Left cardiac atrium (tissue), 4 donors: ENCODE data around the gene TNFAIP6. TPM values are rescaled to one million over a fixed set of nuclear protein-coding genes. Genes with fewer than 3 reads are reported as not detected.
A peak's percentile ranks its signal among the peaks of the same experiment; 100 is the strongest.

Experiments
- ATAC-seq, 2 donors: fragments of 200-7000 bp; cut with Tn5 transposase; one replicate each; pipeline ENCODE4 v1.9.1; 2020; ENCODE audit warnings: mild to moderate bottlenecking in 2 of 2, moderate library complexity in 2 of 2
- DNase-seq: peaks from one replicate; pipeline ENCODE4 v3.0.0-alpha.2; 2020
- intact Hi-C, 2 donors: fragments of 100-400 bp; cut with DNase I; formaldehyde crosslinking; loops; one replicate each; pipeline versions ENCODE4 v1.14.1 to v1.15.1; 2022 to 2023
- total RNA-seq, 2 donors: library from RNA; stranded (reverse); fragmentation: NEBNext Ultra II Directional; extraction: Animal tissue kit (Norgen Biotek cat#: 25700); gene quantifications; one replicate each; pipeline ENCODE4 v1.2.1, GENCODE V29; 2021
- donor health status: DM: no; HTN: yes; CAD: no.
- donor health status: DM: no; HTN: yes; CAD: no; lungs with severe emphysema.
- donor health status: DM: yes; HTN: yes; CAD: no.
- donor health status: Dilated cardiomyopathy.

TNFAIP6 gene
- total RNA-seq, 2 donors from 2014 or later = 5.1 to 7.6 TPM

DNA sequence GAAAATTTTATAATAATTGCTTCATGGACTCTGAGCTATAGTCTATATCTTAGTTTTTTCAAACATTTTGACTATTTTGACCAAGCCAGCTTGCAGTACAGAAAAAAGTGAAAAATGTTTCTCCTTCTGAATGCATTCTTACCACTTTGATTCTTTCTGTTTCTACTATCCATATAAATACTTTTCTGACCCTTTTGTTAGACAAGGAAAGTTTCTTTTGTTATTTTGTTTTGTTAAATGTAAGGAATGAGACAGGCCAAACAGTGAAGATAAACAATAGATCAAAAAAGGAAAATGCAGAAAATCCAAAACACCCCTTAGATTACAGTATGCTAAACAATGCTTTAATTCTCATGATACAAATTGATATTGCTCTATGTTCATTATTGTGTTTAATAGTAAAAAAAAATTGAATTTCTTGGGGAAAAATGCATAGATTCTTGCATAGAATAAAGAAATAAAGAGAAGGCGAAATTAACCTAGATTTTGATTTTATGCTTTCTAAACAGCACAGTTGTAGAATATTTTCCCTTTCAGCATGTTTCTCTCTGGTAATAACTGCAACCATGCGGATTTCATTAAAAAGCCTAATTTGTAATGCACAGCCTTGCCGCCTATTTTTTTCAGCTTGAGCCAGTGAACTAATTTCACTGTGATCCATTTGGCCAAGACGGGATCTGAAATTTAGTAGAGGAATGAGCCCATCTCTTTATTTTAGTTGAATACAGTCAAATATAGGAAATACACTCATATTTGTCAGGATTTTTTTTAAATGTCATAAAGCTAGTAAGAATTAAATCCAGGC, 976 bp downstream of the TNFAIP6 start:
- intact Hi-C loops = no loop called here
- ATAC-seq (no peak), DNase-seq (no peak)

DNA sequence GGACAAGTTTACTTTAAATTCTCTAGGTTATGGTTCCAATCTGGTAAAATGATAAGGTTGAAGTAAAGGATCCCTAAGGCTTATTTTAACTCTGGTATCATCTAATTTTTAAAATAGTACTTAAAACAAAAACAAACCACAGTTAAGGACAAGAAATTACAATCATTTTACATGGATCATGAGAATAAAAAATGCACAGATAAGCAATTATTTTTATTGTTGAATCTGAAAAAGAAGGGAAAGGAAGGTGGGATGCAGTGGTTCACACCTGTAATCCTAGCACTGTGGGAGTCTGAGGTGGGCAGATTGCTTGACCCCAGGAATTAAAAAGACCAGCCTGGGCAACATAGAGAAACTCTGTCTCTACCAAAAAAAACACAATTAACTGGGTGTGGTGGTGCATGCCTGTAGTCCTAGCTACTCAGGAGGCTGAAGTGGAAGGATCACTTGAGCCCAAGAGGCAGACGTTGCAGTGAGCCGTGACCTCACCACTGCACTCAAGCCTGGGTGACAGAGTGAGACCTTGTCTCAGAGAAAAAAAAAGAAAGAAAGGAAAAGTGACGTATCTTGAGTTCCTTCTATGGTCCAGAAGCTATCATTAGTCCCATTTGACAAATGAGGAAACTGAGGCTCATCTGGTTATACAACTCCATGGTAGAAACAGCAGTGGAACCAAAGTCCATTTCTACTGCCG, 2.5 kb downstream of the TNFAIP6 start:
- no peak for DNase-seq
- intact Hi-C loops = no loop called here
- no peak for ATAC-seq

DNA sequence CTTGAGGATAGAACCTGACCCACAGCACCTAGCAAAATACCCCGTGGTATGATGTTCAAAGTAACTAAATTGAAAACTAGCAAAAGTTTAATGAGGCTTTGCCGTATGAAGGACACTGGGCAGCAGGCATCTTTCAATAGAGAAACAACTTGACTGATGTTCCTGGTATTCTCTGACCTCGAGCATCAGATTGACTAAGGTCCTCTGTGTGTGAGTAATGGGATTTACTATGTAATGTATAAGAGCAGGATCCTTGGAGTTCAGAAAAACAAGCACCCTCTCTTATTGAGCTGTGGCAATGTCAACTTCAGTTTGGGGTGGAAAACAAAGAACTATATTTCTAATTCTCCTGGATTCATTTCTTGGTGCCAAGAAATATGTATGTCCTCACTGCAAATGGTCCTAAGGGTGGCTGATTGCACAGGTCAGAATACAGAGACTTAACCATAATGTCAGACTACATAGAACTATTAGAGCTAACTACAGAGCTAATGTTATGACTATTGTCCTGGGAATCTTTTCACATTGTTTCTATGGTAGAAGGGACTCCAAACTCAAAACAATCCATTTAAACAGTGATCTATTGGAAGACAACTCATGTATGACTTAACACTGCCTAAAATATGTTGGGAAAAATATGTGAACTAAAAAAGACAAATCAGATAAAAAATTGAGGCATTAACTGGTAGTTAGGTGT, 4.4 kb downstream of the TNFAIP6 start:
- DNase-seq = no peak
- intact Hi-C loops = no loop called here
- no peak for ATAC-seq

DNA sequence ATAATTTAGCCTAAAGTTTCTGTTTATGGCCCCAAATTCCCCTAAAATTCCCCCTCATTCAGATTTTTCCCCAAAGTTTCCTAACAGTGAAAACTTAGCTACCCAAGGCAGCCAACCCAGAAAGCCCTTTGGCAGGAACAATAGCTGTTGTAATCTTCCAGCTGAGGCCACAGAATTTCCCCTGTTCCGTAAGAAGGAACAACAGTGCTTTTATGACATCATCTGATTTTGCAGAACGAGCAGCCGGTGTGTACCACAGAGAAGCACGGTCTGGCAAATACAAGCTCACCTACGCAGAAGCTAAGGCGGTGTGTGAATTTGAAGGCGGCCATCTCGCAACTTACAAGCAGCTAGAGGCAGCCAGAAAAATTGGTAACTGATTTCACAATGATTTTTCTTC, 6.3 kb downstream of the TNFAIP6 start:
- peak; percentile 33 for DNase-seq
- intact Hi-C loops = no loop called here
- peak; percentile 65 to 87 for ATAC-seq

DNA sequence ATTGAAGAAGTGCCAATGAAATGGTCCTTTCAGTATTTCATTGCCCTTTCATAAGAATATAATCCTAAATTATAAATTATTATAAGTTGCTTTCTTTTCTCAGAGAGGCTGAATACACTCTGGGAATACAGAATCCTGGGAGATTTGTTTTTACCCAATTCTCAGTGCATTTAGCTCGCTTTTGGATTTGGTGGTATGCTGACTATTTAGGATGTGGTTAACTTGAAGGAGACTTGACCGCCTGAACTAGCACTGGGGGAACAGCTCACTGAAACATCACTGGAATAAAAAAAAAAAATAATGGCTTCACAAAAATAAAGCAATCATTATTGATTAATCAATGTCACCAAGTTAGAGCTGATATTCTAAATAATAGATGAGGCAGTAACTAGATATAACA, 10.2 kb downstream of the TNFAIP6 start:
- DNase-seq (no peak), ATAC-seq (no peak)
- intact Hi-C loops = no loop called here

DNA sequence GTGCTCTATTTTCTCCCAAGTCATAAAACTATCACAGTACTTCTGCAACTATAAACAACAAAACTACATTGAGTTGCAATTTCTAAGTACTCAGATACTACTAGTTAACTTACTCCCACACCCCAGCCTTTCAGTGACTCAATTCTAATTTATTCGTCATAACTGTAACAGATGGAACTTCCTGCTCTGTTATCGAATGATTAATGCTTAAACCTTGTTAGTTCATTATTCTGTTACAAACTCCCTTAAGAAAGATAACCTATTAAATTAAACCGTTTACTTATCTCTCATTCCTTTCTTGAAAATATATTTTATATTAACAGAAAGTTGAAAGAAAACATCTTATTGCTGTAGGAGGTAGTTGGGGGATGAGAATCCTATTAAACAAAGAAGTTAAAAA, 17.0 kb downstream of the TNFAIP6 start:
- peak in 1 of 2 donors; percentile 93 for ATAC-seq
- intact Hi-C loops = no loop called here
- no peak for DNase-seq

DNA sequence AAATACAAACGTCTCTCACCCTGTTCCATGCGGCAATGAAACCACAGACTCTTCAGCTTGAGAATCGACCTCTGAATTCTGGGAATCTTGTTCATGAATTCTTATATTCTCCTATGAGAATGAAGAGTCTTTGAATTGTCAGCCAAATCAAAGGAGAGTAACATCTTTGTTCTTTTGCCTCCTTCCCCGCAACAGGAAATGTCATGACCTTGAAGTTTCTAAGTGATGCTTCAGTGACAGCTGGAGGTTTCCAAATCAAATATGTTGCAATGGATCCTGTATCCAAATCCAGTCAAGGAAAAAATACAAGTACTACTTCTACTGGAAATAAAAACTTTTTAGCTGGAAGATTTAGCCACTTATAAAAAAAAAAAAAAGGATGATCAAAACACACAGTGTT, 21.8 kb downstream of the TNFAIP6 start:
- intact Hi-C loops = no loop called here
- no peak for ATAC-seq

DNA sequence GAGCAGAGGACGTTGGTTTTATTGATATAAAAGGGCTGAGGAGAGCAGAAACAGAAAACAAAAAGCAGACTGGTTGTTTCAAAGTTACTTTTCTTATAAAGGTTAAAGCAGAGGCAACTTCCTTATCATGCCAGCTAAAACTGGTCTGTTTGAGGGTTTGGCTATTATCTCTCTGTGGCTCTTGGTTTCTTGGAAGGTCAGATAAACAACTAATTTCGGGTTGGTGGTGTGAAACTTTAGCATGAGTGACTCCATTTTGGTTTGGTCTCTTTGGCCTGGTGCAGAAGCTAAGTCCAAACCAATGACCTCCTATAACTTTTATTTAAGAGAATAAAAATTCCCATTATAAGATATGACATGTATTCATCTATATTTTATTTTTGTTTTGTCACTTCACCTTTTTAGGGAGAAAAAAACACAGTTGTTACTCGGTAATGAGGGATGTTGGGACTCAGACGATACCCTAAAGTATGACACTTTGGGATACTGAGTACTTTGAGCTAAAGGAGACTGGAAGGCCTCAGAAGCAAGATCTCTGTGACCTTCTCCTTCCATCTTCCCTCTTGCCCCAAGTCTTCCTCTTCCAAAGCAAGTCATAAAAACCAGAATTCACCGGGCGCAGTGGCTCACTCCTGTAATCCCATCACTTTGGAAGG, 23.3 kb downstream of the TNFAIP6 start:
- DNase-seq (no peak), ATAC-seq (no peak)
- intact Hi-C loops = no loop called here

More for the DNA sequence above, 21.8 kb downstream of the TNFAIP6 start:
- no peak for DNase-seq

DNA sequence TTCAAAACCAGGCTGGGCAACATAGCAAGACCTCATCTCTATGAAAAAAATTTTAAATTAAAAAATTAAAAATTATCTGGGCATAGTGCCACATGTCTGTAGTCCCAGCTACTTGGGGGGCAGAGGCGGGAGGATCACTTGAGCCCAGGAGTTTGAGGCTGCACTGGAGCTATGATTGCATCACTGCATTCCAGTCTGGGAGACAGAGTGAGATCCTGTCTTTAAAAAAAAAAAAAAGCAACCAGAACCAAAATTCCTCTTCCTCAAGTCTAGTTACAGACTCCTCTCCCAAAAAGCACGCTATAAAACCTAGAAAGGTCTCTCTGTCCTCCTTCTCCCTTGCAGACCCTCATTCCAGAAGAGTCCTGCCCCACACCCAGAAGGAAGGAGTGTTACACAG, 23.9 kb downstream of the TNFAIP6 start:
- no peak for ATAC-seq
- DNase-seq = no peak
- intact Hi-C loops = no loop called here

DNA sequence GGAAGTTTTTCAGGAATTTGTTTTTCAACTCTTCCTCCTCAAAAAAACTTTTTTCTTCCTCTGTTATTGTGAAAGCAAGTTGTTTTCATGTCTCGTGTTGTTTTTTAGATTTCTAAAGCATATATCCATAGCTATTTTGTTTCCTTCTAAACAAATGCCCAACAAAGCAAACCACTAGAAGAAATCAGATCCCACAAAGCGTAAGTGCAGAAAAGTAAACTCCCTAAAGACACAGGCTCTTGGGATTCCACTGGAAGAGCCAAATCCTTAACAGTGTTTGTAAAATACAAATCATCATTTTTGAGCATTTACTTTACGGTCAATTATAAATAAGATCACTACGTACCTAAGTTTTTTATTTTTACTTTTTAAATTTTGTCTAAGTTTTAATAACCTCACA, 30.6 kb downstream of the TNFAIP6 start:
- DNase-seq = no peak
- intact Hi-C loops = no loop called here
- ATAC-seq = no peak

DNA sequence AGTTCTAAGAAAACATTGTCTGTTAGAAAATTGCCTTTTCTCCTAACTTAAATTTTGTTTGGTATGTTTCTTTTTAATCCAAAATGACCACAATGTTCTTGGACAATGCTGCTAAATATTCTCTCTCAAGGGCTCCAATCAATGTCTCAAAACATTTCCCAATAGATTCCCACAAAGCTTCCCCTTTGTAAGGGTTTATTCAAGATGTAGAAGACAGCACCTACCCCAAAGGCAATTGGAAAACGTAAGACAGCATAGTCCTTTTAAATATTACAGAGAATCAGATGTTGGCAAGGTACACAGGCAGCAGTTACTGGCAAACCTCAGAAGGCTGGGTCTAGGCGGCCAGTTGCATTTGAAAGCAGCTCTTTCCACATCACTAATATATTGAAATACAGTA, 34.0 kb downstream of the TNFAIP6 start:
- ATAC-seq = no peak
- intact Hi-C loops = no loop called here
- no peak for DNase-seq

DNA sequence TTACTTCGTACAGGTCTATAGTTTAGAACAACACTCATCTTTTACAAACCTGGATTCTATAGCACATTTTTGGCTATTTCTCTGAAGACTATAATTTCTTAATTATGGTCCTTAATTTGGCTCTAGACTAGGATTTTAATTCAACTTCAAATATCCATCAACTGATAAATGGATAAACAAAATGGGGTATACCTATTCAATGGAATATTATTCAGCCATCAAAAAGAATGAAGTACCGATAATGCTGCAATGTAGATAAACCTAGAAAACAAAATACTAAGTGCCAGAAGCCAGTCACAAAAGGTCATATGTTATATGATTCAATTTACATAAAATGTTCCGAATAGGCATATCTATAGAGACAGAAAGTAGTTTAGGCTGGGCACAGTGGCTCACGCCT, 37.1 kb downstream of the TNFAIP6 start:
- intact Hi-C loops = no loop called here
- no peak for ATAC-seq
- DNase-seq = no peak

DNA sequence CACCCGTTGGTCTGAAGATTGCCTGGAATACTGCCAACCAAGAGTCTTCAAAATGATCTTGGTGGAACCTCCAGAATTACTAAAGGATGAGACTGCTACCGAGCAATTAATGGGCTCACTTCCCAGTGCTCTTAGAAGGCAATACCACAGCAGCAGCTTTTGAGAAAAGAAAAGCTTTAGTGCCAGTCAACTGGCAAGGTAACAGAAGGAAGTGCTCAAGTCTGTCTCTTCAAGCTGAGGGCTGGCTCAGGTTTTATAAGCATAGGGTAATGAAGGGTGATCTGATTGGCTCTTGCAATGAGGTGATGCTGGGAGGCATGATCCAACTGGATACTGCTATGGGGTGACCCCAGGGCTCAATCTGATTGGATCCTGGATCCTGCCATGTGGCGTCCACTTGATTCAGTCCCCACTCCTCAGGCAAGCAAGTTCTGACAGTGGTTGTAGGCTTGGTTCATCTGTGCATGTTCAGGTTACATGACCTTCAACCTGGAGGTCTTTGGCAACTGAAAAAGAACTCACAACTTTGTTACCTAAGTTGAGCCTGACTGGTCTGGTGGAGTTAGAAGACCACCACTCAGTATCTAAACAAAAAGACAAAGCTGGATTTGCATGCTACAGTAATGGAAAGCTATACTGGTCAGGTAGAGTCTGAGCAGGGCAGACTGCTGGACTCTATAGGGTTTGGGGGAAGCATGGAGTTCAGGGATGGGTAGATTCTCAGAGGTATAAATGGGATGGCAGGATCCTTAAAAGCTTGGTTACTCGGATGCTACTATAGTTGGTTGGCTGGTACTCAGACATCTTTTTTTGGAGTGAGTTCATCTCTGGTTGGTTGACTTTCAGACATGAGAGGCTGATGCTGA, 38.4 kb downstream of the TNFAIP6 start:
- DNase-seq (no peak), ATAC-seq (no peak)
- intact Hi-C loops = no loop called here

DNA sequence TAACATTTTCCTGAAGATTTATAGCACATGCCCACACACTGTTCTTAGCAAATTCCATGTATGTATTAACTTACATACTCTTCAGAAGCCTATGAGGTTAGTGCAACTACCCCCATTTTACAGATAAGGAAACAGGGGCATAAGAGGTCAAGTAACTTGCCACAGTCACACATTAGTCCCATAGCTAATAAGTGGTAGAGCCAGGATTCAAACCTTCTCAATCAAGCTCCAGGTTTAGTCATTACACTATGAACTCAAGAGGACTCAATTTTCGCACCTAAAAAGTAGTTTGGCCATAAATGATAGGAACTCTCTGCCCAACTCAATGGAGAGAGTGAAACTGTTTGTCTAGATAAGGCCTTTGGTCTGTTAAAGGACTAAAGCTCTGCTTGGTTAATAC, 42.6 kb downstream of the TNFAIP6 start:
- DNase-seq = no peak
- ATAC-seq = no peak
- intact Hi-C loops = no loop called here

DNA sequence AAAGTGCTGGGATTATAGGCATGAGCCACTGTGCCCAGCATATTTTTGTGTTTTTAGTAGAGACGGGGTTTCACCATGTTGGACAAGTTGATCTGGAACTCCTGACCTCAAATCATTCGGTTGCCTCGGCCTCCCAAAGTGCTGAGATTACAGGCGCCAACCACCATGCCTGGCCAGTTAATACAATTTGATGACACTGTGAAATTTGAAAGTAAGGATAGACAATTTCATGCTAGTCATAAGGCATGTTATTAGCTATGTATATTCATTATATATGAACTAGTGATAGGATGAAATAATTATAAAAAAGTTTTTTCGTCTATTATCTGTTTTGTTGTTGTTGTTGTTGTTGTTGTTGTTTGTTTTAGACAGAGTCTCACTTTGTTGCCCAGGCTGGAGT, 43.8 kb downstream of the TNFAIP6 start:
- ATAC-seq = no peak
- intact Hi-C loops = no loop called here
- DNase-seq = no peak

DNA sequence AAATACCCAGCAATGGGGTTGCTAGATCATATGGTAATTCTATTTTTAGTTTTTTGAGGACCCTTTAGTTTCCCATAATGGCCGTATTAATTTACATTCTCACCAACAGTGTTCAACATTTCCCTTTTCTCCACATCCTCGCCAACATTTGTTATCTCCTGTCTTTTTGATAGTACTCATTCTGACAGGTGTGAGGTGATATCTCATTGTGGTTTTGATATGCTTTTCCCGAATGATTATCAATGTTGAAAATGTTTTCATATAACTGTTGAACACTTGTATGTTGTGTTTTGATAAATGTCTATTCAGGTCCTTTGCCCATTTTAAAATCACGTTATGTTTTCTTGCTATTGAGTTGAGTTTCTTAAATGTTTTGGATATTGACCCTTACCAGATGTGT, 46.5 kb downstream of the TNFAIP6 start:
- ATAC-seq = no peak
- no peak for DNase-seq
- intact Hi-C loops = no loop called here

DNA sequence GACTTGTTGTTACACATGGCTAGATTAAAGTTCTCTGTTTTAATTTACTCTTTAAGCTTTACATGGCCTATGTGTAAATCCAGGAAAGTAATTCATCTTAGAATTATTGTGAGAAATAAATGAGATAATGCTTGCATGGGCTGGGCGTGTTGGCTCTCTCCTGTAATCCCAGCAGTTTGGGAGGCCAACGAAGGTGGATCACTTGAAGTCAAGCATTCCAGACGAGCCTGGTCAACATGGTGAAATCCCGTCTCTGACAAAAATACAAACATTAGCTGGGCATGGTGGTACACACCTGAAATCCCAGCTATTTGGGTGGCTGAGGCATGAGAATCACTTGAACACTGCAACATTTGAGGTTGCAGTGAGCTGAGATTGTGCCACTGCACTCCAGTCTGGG, 48.0 kb downstream of the TNFAIP6 start:
- DNase-seq (no peak), ATAC-seq (no peak)
- intact Hi-C loops = no loop called here

DNA sequence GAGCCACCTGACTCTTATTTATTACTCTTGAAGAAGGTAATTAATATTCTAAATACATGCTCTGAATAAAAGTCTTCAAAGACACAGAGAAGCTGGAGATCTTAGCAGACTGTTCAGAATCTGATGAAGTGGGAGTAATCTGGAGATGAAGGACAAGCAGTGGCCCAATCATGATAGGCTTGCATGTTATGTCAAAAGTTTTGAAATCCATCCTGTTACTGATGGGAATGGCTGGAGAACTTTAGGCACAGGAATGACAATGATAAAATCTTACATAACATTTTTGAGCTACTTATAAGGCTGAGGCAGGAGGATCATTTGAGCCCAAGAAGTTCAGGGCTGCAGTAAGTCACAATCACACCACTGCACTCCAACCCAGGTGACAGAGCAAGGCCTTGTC, 49.9 kb downstream of the TNFAIP6 start:
- intact Hi-C loops = no loop called here
- ATAC-seq = no peak
- DNase-seq = no peak
